Gastroesophageal sphincter (tissue), 4 donors: Measurements from ENCODE around the gene EGFR. TPM values are rescaled to one million over a fixed set of nuclear protein-coding genes. Genes with fewer than 3 reads are reported as not detected.
A peak's percentile ranks its signal among the peaks of the same experiment; 100 is the strongest.

Experiments
- ATAC-seq: fragments of 150-250 bp; one replicate; pipeline ENCODE4 v1.9.1; 2016; ENCODE audit warnings: mild to moderate bottlenecking, moderate library complexity
- H3K27ac ChIP-seq, 4 donors: fragments of 200-600 bp; sonication (generic) in 3 of 4; 1 replicate in 3 of 4; 2 replicates in 1 of 4; pipeline ENCODE4 v1.5.1; 2016 to 2019
- H3K27me3 ChIP-seq: fragments of 200-600 bp; sonication (generic); one replicate; pipeline ENCODE4 v1.5.1; 2019
- H3K36me3 ChIP-seq, 2 donors: fragments of 200-600 bp; sonication (generic); one replicate each; pipeline ENCODE4 v1.5.1; 2019; ENCODE audit warnings: control low read depth in 1 of 2
- H3K4me1 ChIP-seq, 3 donors: fragments of 200-600 bp; sonication (generic); 1 replicate in 2 of 3; 2 replicates in 1 of 3; pipeline ENCODE4 v1.5.1; 2016 to 2019; ENCODE audit warnings: control low read depth in 2 of 3
- H3K4me3 ChIP-seq, 2 donors: fragments of 200-600 bp; sonication (generic); one replicate each; pipeline ENCODE4 v1.5.1; 2019; ENCODE audit warnings: mild to moderate bottlenecking in 1 of 2, moderate library complexity in 1 of 2
- H3K9me3 ChIP-seq, 3 donors: fragments of 200-600 bp; sonication (generic); one replicate each; pipeline ENCODE4 v1.5.1; 2017 to 2019; ENCODE audit warnings: control low read depth in 2 of 3
- CTCF ChIP-seq, 4 experiments: fragments of 200-600 bp in 2 of 4; fragments of 450-650 bp in 2 of 4; sonication (generic) in 1 of 4; IDR thresholded peaks; one replicate each; pipeline ENCODE4 v1.5.1; 2017 to 2019; ENCODE audit warnings: antibody characterized with exemption in 4 of 4, mild to moderate bottlenecking in 2 of 4, moderate library complexity in 2 of 4
- EP300 ChIP-seq: sonication (generic); formaldehyde crosslinking; IDR thresholded peaks from one replicate; pipeline ENCODE4 v1.6.1; 2017; ENCODE audit warnings: antibody characterized with exemption, mild to moderate bottlenecking
- POLR2A ChIP-seq, 2 donors: fragments of 450-650 bp; IDR thresholded peaks; one replicate each; pipeline ENCODE4 v1.6.1; 2017; ENCODE audit warnings: antibody characterized with exemption in 2 of 2, mild to moderate bottlenecking in 2 of 2, moderate library complexity in 1 of 2
- POLR2AphosphoS5 ChIP-seq: sonication (generic); formaldehyde crosslinking; IDR thresholded peaks from one replicate; pipeline ENCODE4 v1.6.1; 2017; ENCODE audit warnings: antibody characterized with exemption
- WGBS, 2 donors: methylation state at CpG; one replicate each; pipeline ENCODE4 v1.1.5; 2018; ENCODE audit warnings: low coverage in 1 of 2; 5-methylcytosine and 5-hydroxymethylcytosine counted together
- total RNA-seq, 4 donors: library from RNA; depleted of rRNA; stranded (reverse); fragments of >200 nt; gene quantifications; one replicate each; pipeline ENCODE4 v1.1.0, GENCODE V29; 2016

EGFR gene
- total RNA-seq, 4 donors from 2014 or later: 85.7 to 126 (median 111) TPM

GRCh38 chr7:55048221-55048859 lies 29.5 kb downstream of the EGFR start:
- ATAC-seq: peak; percentile 60
- Histone ChIP-seq H3K27ac (peak overlapping the region; percentile 13 to 82 (median 52)), H3K4me1 (peaks cover 33 to 100% (median 34%) of the 10 kb centered on the region in 3 donors)

GRCh38 chr7:55050281-55050680 lies 31.5 kb downstream of the EGFR start:
- peaks cover 26 to 100% (median 34%) of the 10 kb centered on the region in 3 donors for H3K4me1 ChIP-seq
- WGBS, 2 donors: 64 to 68% methylated on average over 4 to 5 of the region's 5 CpGs
- H3K27me3 ChIP-seq: no peaks in the 10 kb centered on the region
- H3K27ac ChIP-seq: peak overlapping the region in 2 of 4 donors; percentile 71 to 82
- no peak overlapping the region for H3K4me3 ChIP-seq
- H3K36me3 ChIP-seq: no peaks in the 10 kb centered on the region
- H3K9me3 ChIP-seq: no peaks in the 10 kb centered on the region
- no peak for TF ChIP-seq EP300
- TF ChIP-seq POLR2AphosphoS5: no peak
- TF ChIP-seq CTCF (IDR thresholded peaks at IDR 0.05): no peak
- TF ChIP-seq POLR2A (IDR thresholded peaks at IDR 0.05): no peak
- ATAC-seq: no peak

More at GRCh38 chr7:55048221-55048859, 29.5 kb downstream of the EGFR start:
- no peak for TF ChIP-seq POLR2A (IDR thresholded peaks at IDR 0.05)
- TF ChIP-seq POLR2AphosphoS5: peak; percentile 25
- Histone ChIP-seq H3K4me3 (no peak overlapping the region), H3K36me3 (no peaks in the 10 kb centered on the region), H3K27me3 (no peaks in the 10 kb centered on the region), H3K9me3 (no peaks in the 10 kb centered on the region)
- WGBS, 2 donors: 31 to 32% methylated on average over 4 to 5 of the region's 6 CpGs

GRCh38 chr7:55052081-55052480 lies 33.3 kb downstream of the EGFR start:
- no peak for ATAC-seq
- Histone ChIP-seq H3K27ac (peak overlapping the region in 2 of 4 donors; percentile 87 to 88), H3K36me3 (no peaks in the 10 kb centered on the region), H3K4me3 (no peak overlapping the region), H3K27me3 (no peaks in the 10 kb centered on the region), H3K4me1 (peaks cover 13 to 100% (median 36%) of the 10 kb centered on the region in 3 donors), H3K9me3 (no peaks in the 10 kb centered on the region)
- TF ChIP-seq POLR2AphosphoS5 (no peak), POLR2A (IDR thresholded peaks at IDR 0.05) (no peak), EP300 (no peak), CTCF (IDR thresholded peaks at IDR 0.05) (no peak)
- 100% methylated on average over 1 to 2 of the region's 2 CpGs for WGBS, 2 donors

- 69 to 72% methylated on average over 7 to 9 of the region's 13 CpGs for WGBS, 2 donors
- H3K4me1 ChIP-seq: peaks cover 14 to 99% (median 36%) of the 10 kb centered on the region in 3 donors
Observed at GRCh38 chr7:55052741-55053427, 34.1 kb downstream of the EGFR start.

More at GRCh38 chr7:55052741-55053427, 34.1 kb downstream of the EGFR start:
- no peaks in the 10 kb centered on the region for H3K9me3 ChIP-seq
- no peaks in the 10 kb centered on the region for H3K36me3 ChIP-seq
- H3K27ac ChIP-seq: peak overlapping the region; percentile 60 to 88 (median 85)
- no peaks in the 10 kb centered on the region for H3K27me3 ChIP-seq
- no peak overlapping the region for H3K4me3 ChIP-seq
- ATAC-seq: no peak
- TF ChIP-seq POLR2A (IDR thresholded peaks at IDR 0.05) (no peak), CTCF (IDR thresholded peaks at IDR 0.05) (no peak), POLR2AphosphoS5 (no peak), EP300 (no peak)
